DOHH2 (cell line): ENCODE measurements around the gene SLC6A3.

ENCODE experiments used
- H3F3A ChIP-seq: fragments of 200-600 bp; sonication (generic), shearing (Covaris generic); 2 replicates; pipeline ENCODE4 v1.6.0; 2016; ENCODE audit warnings: antibody characterized with exemption, mild to moderate bottlenecking; ENCODE audit not compliant: control insufficient read depth, insufficient read depth
- H3K27ac ChIP-seq: fragments of 200-600 bp; sonication (generic); 2 replicates; pipeline ENCODE4 v1.5.1; 2014; ENCODE audit warnings: low read depth, mild to moderate bottlenecking, low read length, moderate library complexity
- H3K27me3 ChIP-seq: fragments of 200-600 bp; sonication (generic); 2 replicates; pipeline ENCODE4 v1.6.1; 2014; ENCODE audit warnings: mild to moderate bottlenecking, low read length, mixed read lengths; ENCODE audit not compliant: control insufficient read depth
- H3K36me3 ChIP-seq: fragments of 200-600 bp; sonication (generic); 2 replicates; pipeline ENCODE4 v1.6.1; 2014; ENCODE audit warnings: mild to moderate bottlenecking, low read length, moderate library complexity, mixed read lengths; ENCODE audit not compliant: control insufficient read depth
- H3K4me1 ChIP-seq: fragments of 200-600 bp; sonication (generic); 2 replicates; pipeline ENCODE4 v1.6.1; 2014; ENCODE audit warnings: mild to moderate bottlenecking, low read length, mixed read lengths; ENCODE audit not compliant: control insufficient read depth
- H3K4me2 ChIP-seq: fragments of 200-600 bp; sonication (generic); 2 replicates; pipeline ENCODE4 v1.6.0; 2014; ENCODE audit warnings: mild to moderate bottlenecking, low read length, moderate library complexity
- H3K4me3 ChIP-seq: fragments of 200-600 bp; sonication (generic); 2 replicates; pipeline ENCODE4 v1.5.1; 2014; ENCODE audit warnings: mild to moderate bottlenecking, low read length, mixed read lengths
- H3K79me2 ChIP-seq: fragments of 200-600 bp; sonication (generic); 2 replicates; pipeline ENCODE4 v1.6.1; 2014; ENCODE audit warnings: mild to moderate bottlenecking, low read length, mixed read lengths; ENCODE audit not compliant: control insufficient read depth
- H3K9me2 ChIP-seq: fragments of 200-600 bp; sonication (generic); replicated peaks from 2 replicates; pipeline ENCODE4 v1.6.1; 2014; ENCODE audit warnings: mild to moderate bottlenecking, low read length, mixed read lengths; ENCODE audit not compliant: control insufficient read depth
- H3K9me3 ChIP-seq: fragments of 200-600 bp; sonication (generic); 2 replicates; pipeline ENCODE4 v1.6.1; 2014; ENCODE audit warnings: antibody characterized with exemption, low read length, mixed read lengths; ENCODE audit not compliant: control insufficient read depth, insufficient read depth
- H4K20me1 ChIP-seq: fragments of 200-600 bp; sonication (generic); 2 replicates; pipeline ENCODE4 v1.6.0; 2014; ENCODE audit warnings: low read depth, mild to moderate bottlenecking, antibody characterized with exemption, low read length, moderate library complexity; ENCODE audit not compliant: control insufficient read depth, insufficient read depth
- CTCF ChIP-seq: fragments of 200-600 bp; sonication (generic); IDR thresholded peaks from one replicate; pipeline ENCODE4 v1.5.1; 2014; ENCODE audit warnings: antibody characterized with exemption, mild to moderate bottlenecking, low read depth, low read length; ENCODE audit not compliant: poor library complexity, severe bottlenecking
- EZH2phosphoT487 ChIP-seq: fragments of 200-600 bp; sonication (generic); IDR thresholded peaks from 2 replicates; pipeline ENCODE4 v1.6.1; 2017; ENCODE audit warnings: borderline replicate concordance, mild to moderate bottlenecking, antibody characterized with exemption, low read length, moderate library complexity, mixed read lengths

The SLC6A3 gene

GRCh38 chr5:1371218-1371971 is 73.8 kb downstream of the SLC6A3 start:
- H3K27ac ChIP-seq = no peak overlapping the region

GRCh38 chr5:1370006-1370405 is 75.2 kb downstream of the SLC6A3 start:
- Histone ChIP-seq H3K9me3 (no peaks in the 10 kb centered on the region), H3K27me3 (no peaks in the 10 kb centered on the region), H3K4me3 (no peak overlapping the region), H3K27ac (no peak overlapping the region), H3K79me2 (no peaks in the 10 kb centered on the region), H3K36me3 (no peaks in the 10 kb centered on the region), H3K9me2 (no peaks in the 10 kb centered on the region), H4K20me1 (no peaks in the 10 kb centered on the region), H3K4me2 (no peak overlapping the region), H3F3A (no peaks in the 10 kb centered on the region), H3K4me1 (peaks cover 43% of the 10 kb centered on the region)
- no peak for TF ChIP-seq CTCF
- TF ChIP-seq EZH2phosphoT487 = no peak

More at GRCh38 chr5:1371218-1371971, 73.8 kb downstream of the SLC6A3 start:
- no peaks in the 10 kb centered on the region for H3K9me3 ChIP-seq
- H3K27me3 ChIP-seq = no peaks in the 10 kb centered on the region
- H3F3A ChIP-seq = no peaks in the 10 kb centered on the region
- TF ChIP-seq EZH2phosphoT487 (no peak), CTCF (no peak)
- peaks cover 40% of the 10 kb centered on the region for H3K4me1 ChIP-seq
- H3K36me3 ChIP-seq = no peaks in the 10 kb centered on the region
- H3K79me2 ChIP-seq = no peaks in the 10 kb centered on the region
- no peak overlapping the region for H3K4me3 ChIP-seq
- no peaks in the 10 kb centered on the region for H4K20me1 ChIP-seq
- H3K4me2 ChIP-seq = peak overlapping the region; percentile 18; the same call in 1 of the 2 replicates
- H3K9me2 ChIP-seq = no peaks in the 10 kb centered on the region

GRCh38 chr5:1368756-1369155 is 76.5 kb downstream of the SLC6A3 start:
- no peak for TF ChIP-seq EZH2phosphoT487
- Histone ChIP-seq H3K4me3 (no peak overlapping the region), H4K20me1 (no peaks in the 10 kb centered on the region), H3K9me2 (no peaks in the 10 kb centered on the region), H3F3A (no peaks in the 10 kb centered on the region), H3K4me1 (peaks cover 36% of the 10 kb centered on the region), H3K36me3 (no peaks in the 10 kb centered on the region), H3K27me3 (peaks cover 8% of the 10 kb centered on the region), H3K9me3 (no peaks in the 10 kb centered on the region), H3K79me2 (no peaks in the 10 kb centered on the region), H3K4me2 (no peak overlapping the region), H3K27ac (no peak overlapping the region)

GRCh38 chr5:1368236-1368635 is 77.0 kb downstream of the SLC6A3 start:
- peaks cover 14% of the 10 kb centered on the region for H3K27me3 ChIP-seq
- H3F3A ChIP-seq = no peaks in the 10 kb centered on the region
- no peaks in the 10 kb centered on the region for H3K79me2 ChIP-seq
- H3K9me2 ChIP-seq = no peaks in the 10 kb centered on the region
- no peak overlapping the region for H3K4me3 ChIP-seq
- H3K27ac ChIP-seq = no peak overlapping the region
- no peaks in the 10 kb centered on the region for H3K36me3 ChIP-seq
- no peaks in the 10 kb centered on the region for H4K20me1 ChIP-seq
- no peaks in the 10 kb centered on the region for H3K9me3 ChIP-seq
- H3K4me2 ChIP-seq = no peak overlapping the region
- peaks cover 37% of the 10 kb centered on the region for H3K4me1 ChIP-seq
- TF ChIP-seq EZH2phosphoT487 (no peak), CTCF (no peak)
